Large intestine (tissue), 3 donors: Measurements from ENCODE around the gene CCNK. TPM values are rescaled to one million over a fixed set of nuclear protein-coding genes. Genes with fewer than 3 reads are reported as not detected.

ENCODE experiments used
- DNase-seq, 2 donors: peaks; one replicate each; pipeline versions ENCODE4 v3.0.0 to v3.0.0-alpha.2; 2013
- H3K27ac ChIP-seq: one replicate; pipeline ENCODE4 v1.5.1; 2013; ENCODE audit warnings: low read length
- H3K27me3 ChIP-seq: 2 replicates; pipeline ENCODE4 v1.6.1; 2013; ENCODE audit warnings: low read length; ENCODE audit not compliant: control insufficient read depth, insufficient read depth
- H3K36me3 ChIP-seq: 2 replicates; pipeline ENCODE4 v1.6.1; 2013; ENCODE audit warnings: low read length; ENCODE audit not compliant: control insufficient read depth, insufficient read depth
- H3K4me1 ChIP-seq: one replicate; pipeline ENCODE4 v1.6.1; 2013; ENCODE audit warnings: low read length; ENCODE audit not compliant: control insufficient read depth, insufficient read depth
- H3K4me3 ChIP-seq: one replicate; pipeline ENCODE4 v1.5.1; 2013; ENCODE audit warnings: low read length
- H3K9me3 ChIP-seq: one replicate; pipeline ENCODE4 v1.6.1; 2013; ENCODE audit warnings: mild to moderate bottlenecking, low read depth, low read length, moderate library complexity; ENCODE audit not compliant: control insufficient read depth
- WGBS: methylation state at CpG from one replicate; pipeline ENCODE4 v1.1.5; 2013; ENCODE audit warnings: low lambda C conversion rate; ENCODE audit not compliant: insufficient coverage; 5-methylcytosine and 5-hydroxymethylcytosine counted together
- polyA plus RNA-seq: library from polyadenylated mRNA; unstranded; fragments of 120-200 nt; gene quantifications from one replicate; pipeline ENCODE4 v1.2.1, GENCODE V29; 2013

Gene CCNK
- polyA plus RNA-seq, 1 donor: 43.3 TPM

GRCh38 chr14:99465288-99465687, 15.9 kb upstream of the CCNK start:
- peaks cover 31% of the 10 kb centered on the region for H3K4me1 ChIP-seq
- peaks cover 47% of the 10 kb centered on the region for H3K36me3 ChIP-seq
- no peaks in the 10 kb centered on the region for H3K27me3 ChIP-seq
- no peak overlapping the region for H3K4me3 ChIP-seq
- no peaks in the 10 kb centered on the region for H3K9me3 ChIP-seq
- H3K27ac ChIP-seq: no peak overlapping the region
- no CpG with 5 or more reads among the region's 9 CpGs for WGBS
- no peak for DNase-seq

GRCh38 chr14:99466758-99467157, 14.5 kb upstream of the CCNK start:
- no peaks in the 10 kb centered on the region for H3K27me3 ChIP-seq
- H3K4me3 ChIP-seq: no peak overlapping the region
- no peaks in the 10 kb centered on the region for H3K9me3 ChIP-seq
- peak; percentile 33 to 69 for DNase-seq
- peak overlapping the region; percentile 30 for H3K27ac ChIP-seq
- WGBS: 40% methylated on average over 1 of the region's 3 CpGs
- H3K4me1 ChIP-seq: peaks cover 31% of the 10 kb centered on the region
- H3K36me3 ChIP-seq: peaks cover 34% of the 10 kb centered on the region

- Histone ChIP-seq H3K4me3 (no peak overlapping the region), H3K27ac (no peak overlapping the region), H3K27me3 (no peaks in the 10 kb centered on the region), H3K36me3 (peaks cover 26% of the 10 kb centered on the region), H3K4me1 (peaks cover 31% of the 10 kb centered on the region), H3K9me3 (no peaks in the 10 kb centered on the region)
- no peak for DNase-seq
- WGBS: no CpG with 5 or more reads among the region's 9 CpGs
Measured at GRCh38 chr14:99467336-99468078, 13.7 kb upstream of the CCNK start.

- no peak overlapping the region for H3K4me3 ChIP-seq
- no peak for DNase-seq
- no CpG with 5 or more reads among the region's 4 CpGs for WGBS
- no peaks in the 10 kb centered on the region for H3K9me3 ChIP-seq
- peaks cover 31% of the 10 kb centered on the region for H3K4me1 ChIP-seq
- H3K27me3 ChIP-seq: no peaks in the 10 kb centered on the region
- peaks cover 22% of the 10 kb centered on the region for H3K36me3 ChIP-seq
- H3K27ac ChIP-seq: no peak overlapping the region
Measured at GRCh38 chr14:99468081-99468480, 13.1 kb upstream of the CCNK start.

GRCh38 chr14:99468836-99469592, 12.2 kb upstream of the CCNK start:
- no peaks in the 10 kb centered on the region for H3K27me3 ChIP-seq
- no CpG with 5 or more reads among the region's 8 CpGs for WGBS
- H3K4me3 ChIP-seq: no peak overlapping the region
- H3K4me1 ChIP-seq: peaks cover 31% of the 10 kb centered on the region
- DNase-seq: no peak
- H3K9me3 ChIP-seq: no peaks in the 10 kb centered on the region
- H3K27ac ChIP-seq: peak overlapping the region; percentile 29
- peaks cover 16% of the 10 kb centered on the region for H3K36me3 ChIP-seq

- no CpG with 5 or more reads among the region's 7 CpGs for WGBS
- Histone ChIP-seq H3K36me3 (no peaks in the 10 kb centered on the region), H3K4me1 (peaks cover 18% of the 10 kb centered on the region), H3K27ac (no peak overlapping the region), H3K4me3 (no peak overlapping the region), H3K9me3 (no peaks in the 10 kb centered on the region), H3K27me3 (no peaks in the 10 kb centered on the region)
- no peak for DNase-seq
Measured at GRCh38 chr14:99471731-99472130, 9.5 kb upstream of the CCNK start.

GRCh38 chr14:99472937-99473336, 8.3 kb upstream of the CCNK start:
- no CpG with 5 or more reads among the region's 4 CpGs for WGBS
- Histone ChIP-seq H3K27ac (no peak overlapping the region), H3K9me3 (no peaks in the 10 kb centered on the region), H3K4me3 (no peak overlapping the region), H3K27me3 (no peaks in the 10 kb centered on the region), H3K36me3 (no peaks in the 10 kb centered on the region), H3K4me1 (peaks cover 11% of the 10 kb centered on the region)
- DNase-seq: no peak

GRCh38 chr14:99473458-99473857, 7.8 kb upstream of the CCNK start:
- Histone ChIP-seq H3K4me1 (peaks cover 6% of the 10 kb centered on the region), H3K27ac (no peak overlapping the region), H3K36me3 (no peaks in the 10 kb centered on the region), H3K27me3 (no peaks in the 10 kb centered on the region), H3K4me3 (no peak overlapping the region), H3K9me3 (no peaks in the 10 kb centered on the region)
- 90% methylated on average over 2 of the region's 3 CpGs for WGBS
- DNase-seq: no peak

GRCh38 chr14:99475179-99475578, 6.0 kb upstream of the CCNK start:
- H3K4me1 ChIP-seq: no peaks in the 10 kb centered on the region
- H3K27me3 ChIP-seq: no peaks in the 10 kb centered on the region
- H3K36me3 ChIP-seq: no peaks in the 10 kb centered on the region
- H3K4me3 ChIP-seq: no peak overlapping the region
- no peak for DNase-seq
- H3K9me3 ChIP-seq: no peaks in the 10 kb centered on the region
- WGBS: no CpG with 5 or more reads among the region's 9 CpGs
- H3K27ac ChIP-seq: no peak overlapping the region

GRCh38 chr14:99475660-99476059, 5.5 kb upstream of the CCNK start:
- Histone ChIP-seq H3K4me3 (no peak overlapping the region), H3K36me3 (no peaks in the 10 kb centered on the region), H3K27ac (no peak overlapping the region), H3K4me1 (no peaks in the 10 kb centered on the region), H3K27me3 (no peaks in the 10 kb centered on the region), H3K9me3 (no peaks in the 10 kb centered on the region)
- no peak for DNase-seq
- no CpG with 5 or more reads among the region's 2 CpGs for WGBS
